ENCODE results near the gene SHC4.

- TF ChIP-seq POLR2A (IDR thresholded peaks at IDR 0.05; ENCODE audit: low read length) (no peak), GATA1 (IDR thresholded peaks at IDR 0.05; ENCODE audit: low read depth, low read length) (no peak)
These were observed 93.8 kb downstream of the SHC4 start for GRCh38 chr15:48869966-48870365.

All from erythroblast (primary cell).